Coronary artery (tissue), 2 donors: ENCODE data around the gene AGBL4.

Experiments used
- DNase-seq: peaks from one replicate; pipeline ENCODE4 v3.0.0-alpha.2; 2017; ENCODE audit warnings: low spot score
- H3K27ac ChIP-seq, 2 donors: fragments of 200-600 bp; sonication (generic); one replicate each; pipeline ENCODE4 v1.5.1; 2016 to 2019
- H3K4me3 ChIP-seq: fragments of 200-600 bp; sonication (generic); 2 replicates; pipeline ENCODE4 v1.5.1; 2016; ENCODE audit warnings: mild to moderate bottlenecking, moderate library complexity
- TF ChIP-seq, protein P1 (sequence below): fragments of 200-600 bp; sonication (generic); IDR thresholded peaks from one replicate; pipeline ENCODE4 v1.5.1; 2019; ENCODE audit warnings: antibody characterized with exemption

Gene AGBL4

DNA sequence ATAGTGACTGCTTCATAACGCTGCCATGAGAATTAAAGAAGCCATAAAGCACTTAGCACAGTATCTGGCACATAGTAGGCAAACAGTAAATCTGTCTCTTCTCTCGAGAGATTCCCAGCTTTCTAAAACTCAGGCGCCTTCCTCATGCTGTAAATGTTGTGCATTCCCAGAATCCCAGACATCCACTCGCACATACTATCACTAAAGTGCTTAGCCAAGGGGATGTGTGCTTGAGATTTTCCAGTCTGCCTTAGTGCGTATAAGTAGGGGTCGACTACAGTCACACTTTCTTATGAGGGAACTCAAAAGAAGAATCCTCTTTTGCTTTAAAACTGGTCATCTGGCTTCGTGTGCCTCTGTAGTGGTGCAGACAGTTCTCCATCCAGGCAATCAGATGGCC, 1453.2 kb downstream of the AGBL4 start:
- Histone ChIP-seq H3K27ac (no peak overlapping the region), H3K4me3 (no peak overlapping the region)
- no peak for DNase-seq
- TF ChIP-seq, protein P1, sequence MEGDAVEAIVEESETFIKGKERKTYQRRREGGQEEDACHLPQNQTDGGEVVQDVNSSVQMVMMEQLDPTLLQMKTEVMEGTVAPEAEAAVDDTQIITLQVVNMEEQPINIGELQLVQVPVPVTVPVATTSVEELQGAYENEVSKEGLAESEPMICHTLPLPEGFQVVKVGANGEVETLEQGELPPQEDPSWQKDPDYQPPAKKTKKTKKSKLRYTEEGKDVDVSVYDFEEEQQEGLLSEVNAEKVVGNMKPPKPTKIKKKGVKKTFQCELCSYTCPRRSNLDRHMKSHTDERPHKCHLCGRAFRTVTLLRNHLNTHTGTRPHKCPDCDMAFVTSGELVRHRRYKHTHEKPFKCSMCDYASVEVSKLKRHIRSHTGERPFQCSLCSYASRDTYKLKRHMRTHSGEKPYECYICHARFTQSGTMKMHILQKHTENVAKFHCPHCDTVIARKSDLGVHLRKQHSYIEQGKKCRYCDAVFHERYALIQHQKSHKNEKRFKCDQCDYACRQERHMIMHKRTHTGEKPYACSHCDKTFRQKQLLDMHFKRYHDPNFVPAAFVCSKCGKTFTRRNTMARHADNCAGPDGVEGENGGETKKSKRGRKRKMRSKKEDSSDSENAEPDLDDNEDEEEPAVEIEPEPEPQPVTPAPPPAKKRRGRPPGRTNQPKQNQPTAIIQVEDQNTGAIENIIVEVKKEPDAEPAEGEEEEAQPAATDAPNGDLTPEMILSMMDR, result no peak

DNA sequence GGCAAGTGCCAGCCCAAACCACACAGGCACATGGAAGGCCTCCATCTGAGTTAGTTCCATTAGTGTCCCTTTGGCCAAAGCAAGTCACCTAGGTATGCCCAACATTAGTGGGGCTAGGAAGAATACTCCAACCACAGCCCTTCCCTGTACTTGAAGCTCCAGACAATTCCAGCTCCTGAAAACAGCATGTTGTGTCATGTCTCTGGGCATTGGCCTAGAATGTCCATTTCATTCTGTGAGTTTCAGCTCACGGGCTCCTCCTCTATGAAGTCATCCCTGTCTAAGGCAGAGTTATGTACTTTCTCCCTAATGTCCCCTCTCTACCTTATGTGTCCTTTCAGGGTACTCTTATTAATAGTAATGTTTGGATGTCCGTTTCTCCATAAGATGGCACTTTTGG, 1455.3 kb downstream of the AGBL4 start:
- Histone ChIP-seq H3K4me3 (no peak overlapping the region), H3K27ac (no peak overlapping the region)
- DNase-seq, result no peak
- TF ChIP-seq, protein P1, result no peak

DNA sequence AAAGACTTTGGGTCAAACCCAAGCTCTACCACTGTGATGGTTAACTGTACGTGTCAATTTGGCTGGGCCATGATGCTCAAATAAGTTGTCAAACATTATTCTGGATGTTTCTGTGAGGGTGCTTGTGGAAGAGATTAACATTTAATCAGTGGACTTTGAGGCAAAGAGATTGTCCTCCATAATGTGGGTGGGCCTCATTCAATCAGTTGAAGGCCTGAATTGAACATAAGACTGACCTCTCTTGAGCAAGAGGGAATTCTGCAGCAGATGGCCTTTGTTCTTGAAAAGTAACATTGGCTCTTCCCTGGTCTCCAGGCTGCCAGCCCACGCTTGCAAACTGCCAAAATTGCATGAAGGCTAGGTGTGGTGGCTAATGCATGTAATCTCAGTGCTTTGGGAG, 1457.3 kb downstream of the AGBL4 start:
- Histone ChIP-seq H3K4me3 (no peak overlapping the region), H3K27ac (no peak overlapping the region)
- TF ChIP-seq, protein P1, result no peak
- no peak for DNase-seq

DNA sequence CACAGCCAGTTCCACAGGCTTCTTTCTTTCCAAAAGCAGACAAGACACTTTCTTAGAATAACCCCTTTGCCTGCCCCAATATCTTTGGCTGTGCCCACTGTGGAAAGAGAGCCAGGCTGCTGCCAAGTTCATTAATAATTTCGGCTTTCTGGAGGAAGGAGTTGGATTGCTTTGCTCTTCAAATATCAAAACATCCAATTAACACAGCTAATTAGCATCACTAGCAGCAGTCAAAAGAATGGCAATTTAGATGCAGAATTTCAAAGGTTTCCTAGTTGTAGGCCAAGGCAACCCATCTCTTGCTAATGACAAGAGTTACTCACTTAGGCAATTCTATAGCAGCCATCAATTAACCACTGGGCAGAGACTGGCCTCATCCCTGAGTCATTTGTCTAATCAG, 1460.7 kb downstream of the AGBL4 start:
- no peak overlapping the region for H3K4me3 ChIP-seq
- no peak overlapping the region for H3K27ac ChIP-seq
- TF ChIP-seq, protein P1, result no peak
- DNase-seq, result no peak

DNA sequence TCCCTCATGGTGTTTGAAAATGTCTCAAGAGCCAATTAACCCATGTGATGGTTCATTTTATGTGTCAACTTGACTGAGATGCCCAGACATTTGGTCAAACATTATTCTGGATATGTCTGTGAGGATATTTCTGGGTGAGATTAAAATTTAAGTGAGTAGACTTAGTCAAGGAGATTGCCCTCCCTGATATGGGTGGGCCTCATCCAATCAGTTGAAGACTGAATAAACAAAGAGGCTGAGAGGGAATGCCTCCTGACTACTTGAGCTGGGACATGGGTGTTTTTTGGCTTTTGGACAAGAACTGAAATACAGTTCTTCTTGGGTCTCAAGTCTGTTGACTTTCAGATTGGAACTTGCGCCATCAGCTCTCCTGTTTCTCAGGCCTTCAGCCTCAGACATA, 1462.3 kb downstream of the AGBL4 start:
- Histone ChIP-seq H3K27ac (no peak overlapping the region), H3K4me3 (no peak overlapping the region)
- TF ChIP-seq, protein P1, result no peak
- no peak for DNase-seq

DNA sequence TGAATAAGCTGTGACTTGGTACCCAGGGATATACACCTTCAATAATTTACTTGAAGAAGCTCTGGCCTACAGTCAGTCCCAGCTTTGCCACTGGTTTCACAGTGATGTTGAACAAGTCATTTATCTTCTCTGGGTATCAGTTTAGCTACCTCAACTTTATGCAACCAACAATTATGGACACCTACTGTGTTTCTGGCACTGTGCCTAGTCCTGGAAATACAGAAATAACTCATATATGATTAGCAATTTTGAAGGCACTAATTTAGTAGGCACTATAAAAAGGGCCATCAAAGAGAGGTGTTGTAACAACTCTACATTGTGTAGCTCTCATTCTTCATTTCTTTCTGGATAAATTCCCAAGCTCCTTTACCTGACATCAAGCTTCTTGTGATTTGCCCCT, 1463.2 kb downstream of the AGBL4 start:
- DNase-seq, result no peak
- TF ChIP-seq, protein P1, result no peak
- Histone ChIP-seq H3K4me3 (no peak overlapping the region), H3K27ac (no peak overlapping the region)

DNA sequence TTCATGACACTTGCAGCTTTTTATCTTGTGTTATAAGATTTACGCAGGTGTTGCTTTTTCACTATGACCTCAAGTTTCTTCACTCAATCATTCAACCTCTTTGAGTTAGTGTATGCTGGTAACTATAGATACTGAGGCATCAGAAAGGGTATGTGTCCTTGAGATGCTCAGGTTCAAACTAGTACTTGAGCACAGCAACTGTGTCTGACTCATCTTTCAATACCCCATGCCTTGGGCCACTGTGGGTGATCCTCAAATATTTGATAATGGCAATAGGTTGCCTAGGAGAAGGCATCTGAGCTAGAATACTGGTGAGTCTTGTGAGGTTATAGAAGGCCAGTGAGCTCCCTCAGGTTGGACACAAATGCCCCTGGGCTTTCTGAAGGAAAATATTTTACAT, 1463.6 kb downstream of the AGBL4 start:
- TF ChIP-seq, protein P1, result no peak
- H3K27ac ChIP-seq, result no peak overlapping the region
- H3K4me3 ChIP-seq, result no peak overlapping the region
- DNase-seq, result no peak
